ENCODE data around the gene SMPD4.
"Not testable (repeated sequence)": the region's sequence is repeated elsewhere in the genome, so short reads cannot be mapped to it uniquely, and the experiment has no call there.

The SMPD4 gene

GRCh38 chr2:130140516-130140915, 40.9 kb downstream of the SMPD4 start:
- not testable (repeated sequence) for H3K27ac ChIP-seq

GRCh38 chr2:130139331-130140280, 41.8 kb downstream of the SMPD4 start:
- H3K27ac ChIP-seq, result not testable (repeated sequence)

- not testable (repeated sequence) for H3K27ac ChIP-seq
Observed at GRCh38 chr2:130138841-130139251, 42.6 kb downstream of the SMPD4 start.

- H3K27ac ChIP-seq, result not testable (repeated sequence)
Observed at GRCh38 chr2:130138326-130138725, 43.1 kb downstream of the SMPD4 start.

GRCh38 chr2:130137118-130137517, 44.3 kb downstream of the SMPD4 start:
- not testable (repeated sequence) for H3K27ac ChIP-seq

GRCh38 chr2:130136546-130136945, 44.9 kb downstream of the SMPD4 start:
- H3K27ac ChIP-seq, result not testable (repeated sequence)

GRCh38 chr2:130135692-130136541, 45.5 kb downstream of the SMPD4 start:
- no peak overlapping the region for H3K27ac ChIP-seq
- TF ChIP-seq CTCF (conservative IDR thresholded peaks at IDR 0.05) (no peak), ZFX (IDR thresholded peaks at IDR 0.05) (no peak)

GRCh38 chr2:130129120-130129829, 52.1 kb downstream of the SMPD4 start, which contains the start of gene POTEF:
POTEF (minus strand) TSS chr2:130129222; CDS start chr2:130120515, 8,707 bp downstream.
- not testable (repeated sequence) for H3K27ac ChIP-seq

GRCh38 chr2:130128464-130128863, 52.9 kb downstream of the SMPD4 start:
- not testable (repeated sequence) for H3K27ac ChIP-seq

GRCh38 chr2:130127726-130128125, 53.7 kb downstream of the SMPD4 start:
- H3K27ac ChIP-seq, result not testable (repeated sequence)

- not testable (repeated sequence) for H3K27ac ChIP-seq
Observed at GRCh38 chr2:130120924-130121323, 60.5 kb downstream of the SMPD4 start.

GRCh38 chr2:130102597-130103363, 78.6 kb downstream of the SMPD4 start:
- not testable (repeated sequence) for H3K27ac ChIP-seq

Measured in C4-2B (cell line).